Gastrocnemius medialis (tissue), 4 donors: Measurements from ENCODE around the gene GPR42. TPM values are rescaled to one million over a fixed set of nuclear protein-coding genes. Genes with fewer than 3 reads are reported as not detected.

Experiments used
- ATAC-seq, 2 donors: fragments of 150-250 bp; one replicate each; pipeline ENCODE4 v1.9.1; 2016
- DNase-seq, 2 donors: peaks; one replicate each; pipeline ENCODE4 v3.0.0-alpha.2; 2019
- H3K27ac ChIP-seq, 4 donors: fragments of 200-600 bp; sonication (generic); 1 replicate in 1 of 4; 2 replicates in 3 of 4; pipeline ENCODE4 v1.5.1; 2016 to 2018; ENCODE audit warnings: mild to moderate bottlenecking in 2 of 4, moderate library complexity in 1 of 4
- H3K27me3 ChIP-seq, 3 donors: fragments of 200-600 bp; sonication (generic) in 2 of 3; 1 replicate in 1 of 3; 2 replicates in 2 of 3; pipeline versions ENCODE4 v1.5.1 to v1.6.0; 2016 to 2019; ENCODE audit warnings: mild to moderate bottlenecking in 1 of 3, moderate library complexity in 1 of 3
- H3K36me3 ChIP-seq, 2 donors: fragments of 200-600 bp; sonication (generic) in 1 of 2; one replicate each; pipeline ENCODE4 v1.5.1; 2017 to 2018
- H3K4me1 ChIP-seq, 2 donors: fragments of 200-600 bp; sonication (generic) in 1 of 2; one replicate each; pipeline ENCODE4 v1.5.1; 2016 to 2017; ENCODE audit warnings: mild to moderate bottlenecking in 2 of 2
- H3K4me3 ChIP-seq, 4 donors: fragments of 200-600 bp; sonication (generic) in 3 of 4; 1 replicate in 1 of 4; 2 replicates in 3 of 4; pipeline ENCODE4 v1.5.1; 2016 to 2019; ENCODE audit warnings: mild to moderate bottlenecking in 2 of 4
- H3K9me3 ChIP-seq, 3 donors: fragments of 200-600 bp; sonication (generic) in 2 of 3; 1 replicate in 1 of 3; 2 replicates in 2 of 3; pipeline ENCODE4 v1.5.1; 2016 to 2019
- POLR2A ChIP-seq, 2 donors: fragments of 450-650 bp; IDR thresholded peaks; one replicate each; pipeline ENCODE4 v1.6.1; 2017; ENCODE audit warnings: antibody characterized with exemption in 2 of 2, mild to moderate bottlenecking in 2 of 2, moderate library complexity in 2 of 2
- in situ Hi-C, 4 donors: fragments of 200-750 bp; cut with MboI; loops; one replicate each; pipeline versions ENCODE4 v1.15.0 to v1.8.0; 2017; ENCODE audit warnings: low sequenced_read_pairs in 4 of 4
- intact Hi-C: fragments of 100-400 bp; cut with DNase I; formaldehyde crosslinking; loops from one replicate; pipeline ENCODE4 v1.15.1; 2023; ENCODE audit warnings: low total_unique reads
- total RNA-seq, 4 donors: library from RNA; depleted of rRNA; stranded (reverse); fragments of >200 nt; gene quantifications; one replicate each; pipeline versions ENCODE4 v1.1.0 to v1.2.3, GENCODE V29; 2016
- TF ChIP-seq, protein P1 (sequence below), 5 experiments: fragments of 450-650 bp in 3 of 5; fragments of 200-600 bp in 2 of 5; sonication (generic) in 2 of 5; IDR thresholded peaks in 4 of 5; conservative IDR thresholded peaks in 1 of 5; 1 replicate in 4 of 5; 2 replicates in 1 of 5; pipeline ENCODE4 v1.5.1; 2016 to 2019; ENCODE audit warnings: antibody characterized with exemption in 5 of 5, mild to moderate bottlenecking in 3 of 5, moderate library complexity in 3 of 5

Gene GPR42
- total RNA-seq, 4 donors from 2014 or later, result not detected

DNA sequence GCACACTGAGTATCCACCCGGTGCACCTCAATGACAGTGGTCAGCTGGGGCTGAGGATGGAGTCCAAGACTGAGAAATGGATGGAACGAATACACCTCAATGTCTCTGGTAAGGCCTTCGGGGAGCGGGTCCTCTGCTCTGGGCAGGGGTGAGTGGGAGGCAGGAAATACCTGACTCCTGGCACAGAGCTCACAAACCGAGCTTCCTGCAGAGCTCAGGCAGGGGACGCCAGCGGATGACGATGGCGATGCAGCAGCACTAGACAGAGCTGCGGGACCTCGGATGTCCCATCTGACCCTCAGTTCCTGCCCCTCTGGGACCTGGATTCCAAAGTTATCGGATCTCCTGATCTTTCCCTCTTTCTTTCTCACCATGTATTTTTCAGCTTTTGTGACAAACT lies 38.1 kb upstream of the GPR42 start:
- intact Hi-C loops, result no loop called here
- peaks cover 5 to 9% (median 7%) of the 10 kb centered on the region in 3 donors for H3K27me3 ChIP-seq
- no peak for ATAC-seq

DNA sequence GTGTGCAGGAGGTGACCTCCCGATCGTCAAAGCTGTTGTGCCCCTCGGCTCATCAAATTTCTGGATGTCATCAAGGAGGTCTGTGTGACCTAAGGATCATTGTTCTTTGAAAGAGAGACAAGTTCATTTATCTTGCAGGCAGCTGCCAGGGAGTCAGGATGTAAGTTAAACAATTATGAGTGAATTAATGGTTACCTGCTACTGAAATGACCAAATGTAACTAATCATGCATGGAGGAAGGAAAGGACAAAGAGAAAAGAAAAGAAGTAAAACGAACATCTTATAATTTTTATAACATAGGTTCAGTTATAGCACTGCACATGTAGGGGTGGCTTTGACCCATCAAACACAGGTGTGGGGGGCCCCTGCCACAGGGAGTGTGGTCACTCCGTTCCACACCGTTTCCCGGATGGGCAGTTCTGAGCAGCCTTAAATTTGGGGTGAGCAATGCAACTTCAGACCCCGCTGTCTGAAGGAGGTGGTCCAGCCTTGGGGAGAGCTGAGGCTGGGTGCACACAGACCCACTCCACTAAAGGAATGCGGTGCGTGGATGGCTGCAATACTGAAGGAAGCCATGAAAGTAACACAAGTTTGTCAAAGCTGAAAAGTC lies 36.6 kb upstream of the GPR42 start:
- DNase-seq (no peak), ATAC-seq (no peak)
- Histone ChIP-seq H3K27ac (no peak overlapping the region), H3K4me3 (no peak overlapping the region), H3K36me3 (no peaks in the 10 kb centered on the region), H3K27me3 (peaks cover 5 to 9% (median 7%) of the 10 kb centered on the region in 3 donors), H3K4me1 (no peaks in the 10 kb centered on the region), H3K9me3 (no peaks in the 10 kb centered on the region)
- intact Hi-C loops, result no loop called here
- no peak for TF ChIP-seq POLR2A (IDR thresholded peaks at IDR 0.05)
- TF ChIP-seq, protein P1, sequence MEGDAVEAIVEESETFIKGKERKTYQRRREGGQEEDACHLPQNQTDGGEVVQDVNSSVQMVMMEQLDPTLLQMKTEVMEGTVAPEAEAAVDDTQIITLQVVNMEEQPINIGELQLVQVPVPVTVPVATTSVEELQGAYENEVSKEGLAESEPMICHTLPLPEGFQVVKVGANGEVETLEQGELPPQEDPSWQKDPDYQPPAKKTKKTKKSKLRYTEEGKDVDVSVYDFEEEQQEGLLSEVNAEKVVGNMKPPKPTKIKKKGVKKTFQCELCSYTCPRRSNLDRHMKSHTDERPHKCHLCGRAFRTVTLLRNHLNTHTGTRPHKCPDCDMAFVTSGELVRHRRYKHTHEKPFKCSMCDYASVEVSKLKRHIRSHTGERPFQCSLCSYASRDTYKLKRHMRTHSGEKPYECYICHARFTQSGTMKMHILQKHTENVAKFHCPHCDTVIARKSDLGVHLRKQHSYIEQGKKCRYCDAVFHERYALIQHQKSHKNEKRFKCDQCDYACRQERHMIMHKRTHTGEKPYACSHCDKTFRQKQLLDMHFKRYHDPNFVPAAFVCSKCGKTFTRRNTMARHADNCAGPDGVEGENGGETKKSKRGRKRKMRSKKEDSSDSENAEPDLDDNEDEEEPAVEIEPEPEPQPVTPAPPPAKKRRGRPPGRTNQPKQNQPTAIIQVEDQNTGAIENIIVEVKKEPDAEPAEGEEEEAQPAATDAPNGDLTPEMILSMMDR (IDR thresholded peaks at IDR 0.05 in 4 of 5, conservative IDR thresholded peaks at IDR 0.05 in 1 of 5), result no peak
- in situ Hi-C loops, result no loop called here

More for the DNA sequence above, 38.1 kb upstream of the GPR42 start:
- H3K27ac ChIP-seq, result no peak overlapping the region
- no peak for DNase-seq
- no peaks in the 10 kb centered on the region for H3K36me3 ChIP-seq
- TF ChIP-seq POLR2A (IDR thresholded peaks at IDR 0.05), result no peak
- TF ChIP-seq, protein P1 (IDR thresholded peaks at IDR 0.05 in 4 of 5, conservative IDR thresholded peaks at IDR 0.05 in 1 of 5), result no peak
- no peaks in the 10 kb centered on the region for H3K4me1 ChIP-seq
- H3K4me3 ChIP-seq, result no peak overlapping the region
- in situ Hi-C loops, result no loop called here
- no peaks in the 10 kb centered on the region for H3K9me3 ChIP-seq

DNA sequence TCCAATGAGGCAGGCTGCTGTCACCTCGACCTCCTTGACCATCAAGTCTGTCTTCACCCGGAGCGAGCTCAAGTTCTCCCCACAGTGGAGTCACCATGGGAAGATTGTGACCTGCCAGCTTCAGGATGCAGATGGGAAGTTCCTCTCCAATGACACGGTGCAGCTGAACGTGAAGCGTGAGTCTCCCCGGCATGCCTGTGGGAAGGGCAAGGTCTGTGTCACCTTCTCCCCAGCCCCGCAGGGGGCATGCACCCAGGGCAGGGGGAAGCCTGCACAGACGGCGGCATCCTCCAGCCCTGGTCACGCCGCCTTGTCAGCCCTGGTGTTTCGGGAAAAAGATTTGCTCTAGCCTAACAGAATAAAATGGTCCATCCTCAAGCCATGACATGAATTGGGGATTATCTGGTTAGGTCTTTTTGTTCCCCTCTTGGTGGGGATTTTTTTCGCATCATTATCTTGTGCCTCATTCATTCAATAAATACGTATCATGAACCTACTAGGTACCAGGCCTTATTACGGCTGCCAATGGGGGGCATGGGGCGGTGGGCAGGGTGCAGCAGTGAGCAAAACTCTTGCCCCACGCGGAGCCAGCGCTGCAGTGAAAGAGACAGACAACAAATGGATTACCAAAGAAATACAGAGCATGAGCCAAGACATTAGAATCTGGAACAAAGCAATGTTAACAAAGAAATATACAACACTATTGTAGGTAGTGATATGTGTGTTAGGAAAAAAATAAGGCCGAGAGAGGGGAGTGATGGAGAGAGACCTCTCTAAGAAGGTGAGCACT lies 34.5 kb upstream of the GPR42 start:
- DNase-seq (no peak), ATAC-seq (no peak)
- TF ChIP-seq, protein P1 (IDR thresholded peaks at IDR 0.05 in 4 of 5, conservative IDR thresholded peaks at IDR 0.05 in 1 of 5), result no peak
- no peak for TF ChIP-seq POLR2A (IDR thresholded peaks at IDR 0.05)
- no peaks in the 10 kb centered on the region for H3K9me3 ChIP-seq
- in situ Hi-C loops (no loop called here), intact Hi-C loops (no loop called here)
- no peaks in the 10 kb centered on the region for H3K36me3 ChIP-seq
- no peaks in the 10 kb centered on the region for H3K4me1 ChIP-seq
- peaks cover 2 to 5% (median 3%) of the 10 kb centered on the region in 3 donors for H3K27me3 ChIP-seq
- H3K4me3 ChIP-seq, result no peak overlapping the region
- no peak overlapping the region for H3K27ac ChIP-seq

DNA sequence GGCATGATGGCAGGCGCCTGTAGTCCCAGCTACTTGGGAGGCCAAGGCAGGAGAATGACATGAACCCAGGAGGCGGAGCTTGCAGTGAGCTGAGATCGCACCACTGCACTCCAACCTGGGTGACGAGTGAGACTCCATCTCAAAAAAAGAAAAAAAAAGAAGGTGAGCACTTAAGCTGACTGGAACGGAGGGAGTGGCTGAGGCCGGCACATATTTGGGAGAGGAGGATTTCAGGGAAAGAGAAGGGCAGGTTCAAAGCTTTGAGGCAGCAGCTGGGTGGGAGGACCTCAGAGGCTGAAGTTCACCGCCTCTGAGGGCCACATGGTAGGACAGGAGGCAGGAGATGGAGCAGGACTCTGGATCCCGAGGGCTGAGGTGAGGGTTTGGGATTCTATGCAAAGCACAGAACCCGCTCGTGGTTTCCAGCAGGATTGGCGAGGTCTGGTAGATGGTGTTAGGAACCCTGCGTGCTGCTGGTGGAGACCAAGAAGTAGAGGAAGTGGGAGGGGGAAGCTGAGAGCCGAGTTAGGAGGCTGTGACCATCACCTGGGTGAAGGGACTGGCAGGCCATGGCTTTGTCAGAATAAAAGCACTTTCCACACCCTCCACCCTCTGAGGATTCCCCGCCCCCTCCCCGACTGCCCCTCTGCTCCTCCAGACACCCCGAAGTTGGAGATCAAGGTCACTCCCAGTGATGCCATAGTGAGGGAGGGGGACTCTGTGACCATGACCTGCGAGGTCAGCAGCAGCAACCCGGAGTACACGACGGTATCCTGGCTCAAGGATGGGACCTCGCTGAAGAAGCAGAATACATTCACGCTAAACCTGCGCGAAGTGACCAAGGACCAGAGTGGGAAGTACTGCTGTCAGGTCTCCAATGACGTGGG lies 33.5 kb upstream of the GPR42 start:
- Histone ChIP-seq H3K36me3 (no peaks in the 10 kb centered on the region), H3K4me1 (no peaks in the 10 kb centered on the region), H3K27ac (no peak overlapping the region), H3K4me3 (no peak overlapping the region), H3K27me3 (peaks cover 0 to 2% (median 0%) of the 10 kb centered on the region in 3 donors), H3K9me3 (no peaks in the 10 kb centered on the region)
- in situ Hi-C loops (no loop called here), intact Hi-C loops (no loop called here)
- DNase-seq, result no peak
- ATAC-seq, result no peak
- TF ChIP-seq POLR2A (IDR thresholded peaks at IDR 0.05), result no peak
- TF ChIP-seq, protein P1 (IDR thresholded peaks at IDR 0.05 in 4 of 5, conservative IDR thresholded peaks at IDR 0.05 in 1 of 5), result no peak
